Renal cortex interstitium (tissue), 11 donors: ENCODE results near the gene HTR7. TPM values are rescaled to one million over a fixed set of nuclear protein-coding genes. Genes with fewer than 3 reads are reported as not detected.
"Not testable (repeated sequence)": the region's sequence is repeated elsewhere in the genome, so short reads cannot be mapped to it uniquely, and the experiment has no call there.

Experiments used
- DNase-seq, 11 donors: peaks; one replicate each; pipeline ENCODE4 v3.0.0-alpha.2; 2013; ENCODE audit warnings: low read depth in 9 of 11, low spot score in 4 of 11; ENCODE audit errors: extremely low read depth in 1 of 11
- polyA plus RNA-seq, 3 donors: library from polyadenylated mRNA; unstranded; fragments of 120-200 nt; gene quantifications; one replicate each; pipeline ENCODE4 v1.2.1, GENCODE V29; 2013; ENCODE audit not compliant: insufficient read length in 3 of 3

Gene HTR7
- polyA plus RNA-seq, 3 donors: 0.50 to 0.88 (median 0.70) TPM

DNA sequence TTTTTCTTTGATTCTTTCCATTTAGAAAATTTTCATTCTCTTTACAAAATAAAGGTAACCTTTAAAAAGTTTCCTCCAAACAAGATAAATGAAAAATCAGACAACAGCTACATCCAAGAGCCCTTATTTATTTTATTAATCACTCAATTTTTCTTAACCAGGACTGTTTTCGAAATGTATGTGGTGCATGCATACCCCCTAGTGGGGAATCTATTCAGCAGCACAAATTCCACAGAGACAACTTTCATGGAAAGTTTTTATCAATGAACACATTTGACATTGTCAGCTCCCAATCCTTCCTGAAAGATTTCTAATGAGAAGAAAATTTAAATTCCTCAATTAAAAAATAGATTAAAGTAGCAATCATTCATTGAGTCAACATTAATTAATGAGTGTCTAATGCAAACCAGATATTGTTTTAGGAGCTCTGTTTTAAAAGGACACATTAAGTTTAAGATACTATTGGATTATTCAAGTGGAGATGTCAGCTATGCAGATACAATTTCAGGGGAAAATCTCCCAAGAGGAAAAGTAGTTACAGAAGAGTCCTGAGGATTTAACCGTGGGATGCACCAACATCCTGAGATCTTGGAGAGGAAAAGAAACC lies 5.2 kb upstream of the HTR7 start:
- DNase-seq: peak in 1 of 11 donors; percentile 13

DNA sequence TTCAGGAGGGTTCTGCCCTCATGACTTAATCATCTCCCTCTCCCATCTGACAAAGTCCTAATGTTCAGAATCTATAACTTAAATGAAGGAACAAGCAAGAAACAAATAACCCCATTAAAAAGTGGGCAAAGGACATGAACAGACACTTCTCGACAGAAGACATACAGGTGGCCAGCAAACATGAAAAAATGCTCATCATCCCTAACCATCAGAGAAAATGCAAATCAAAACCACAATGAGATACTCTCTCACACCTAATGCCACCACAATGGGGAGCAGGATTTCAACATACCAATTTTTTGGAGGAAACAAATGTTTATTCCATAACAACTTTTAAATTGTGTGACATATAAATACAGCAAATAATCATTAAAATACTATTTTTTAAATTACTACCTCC lies 3.0 kb upstream of the HTR7 start:
- DNase-seq: no peak

DNA sequence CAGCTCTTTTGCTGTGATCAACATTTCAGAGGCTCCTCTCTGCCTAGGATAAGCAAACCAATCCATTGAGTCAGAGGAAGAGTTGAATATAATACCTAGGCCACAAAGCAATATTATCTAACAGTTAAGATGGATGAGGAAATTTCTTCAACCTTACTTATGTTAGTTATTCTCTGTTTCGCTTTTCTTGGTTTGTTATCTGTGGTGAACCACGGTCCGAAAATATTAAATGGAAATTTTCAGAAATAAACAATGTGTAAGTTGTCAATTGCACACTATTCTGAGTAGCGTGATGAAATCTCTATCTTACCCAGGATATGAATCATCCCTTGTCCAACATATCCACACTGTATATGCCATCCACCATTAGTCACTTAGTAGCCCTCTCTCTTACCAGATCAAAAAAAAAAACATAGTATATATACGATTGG lies 1.5 kb upstream of the HTR7 start:
- DNase-seq: no peak

GRCh38 chr10:90858461-90858968 lies 676 bp upstream of the HTR7 start:
- no peak for DNase-seq

DNA sequence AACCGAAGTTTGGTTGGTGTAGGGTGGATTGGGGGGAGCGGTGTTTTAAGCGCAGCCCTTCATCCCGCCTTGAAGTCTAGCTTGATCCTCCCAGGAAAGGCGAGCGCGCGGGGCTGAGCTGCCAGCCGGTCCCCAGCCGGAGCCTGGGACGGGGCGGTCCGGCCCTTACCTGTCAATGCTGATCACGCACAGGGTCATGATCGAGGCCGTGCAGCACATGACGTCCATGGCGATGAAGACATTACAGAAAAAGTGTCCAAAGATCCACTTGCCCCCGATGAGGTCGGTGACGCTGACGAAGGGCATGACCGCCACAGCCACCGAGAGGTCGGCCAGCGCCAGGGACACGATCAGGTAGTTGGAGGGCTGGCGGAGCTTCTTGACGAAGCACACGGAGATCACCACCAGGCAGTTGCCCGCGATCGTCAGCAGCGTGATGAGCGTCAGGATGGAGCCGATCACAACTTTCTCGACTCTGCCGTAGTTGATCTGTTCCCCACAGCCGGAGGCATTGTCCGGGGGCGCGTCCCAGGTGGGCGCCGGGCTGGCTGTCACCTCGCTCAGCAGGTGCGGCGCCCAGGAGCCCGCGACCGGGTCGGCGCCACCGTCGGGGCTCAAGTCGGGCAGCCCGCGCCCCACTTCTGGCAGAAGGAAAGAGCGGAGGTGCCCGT lies 740 bp downstream of the HTR7 start:
- DNase-seq: no peak

- DNase-seq: no peak
Measured at GRCh38 chr10:90856261-90856660, 1.6 kb downstream of the HTR7 start.

- no peak for DNase-seq
Measured at GRCh38 chr10:90855126-90855525, 2.7 kb downstream of the HTR7 start.

DNA sequence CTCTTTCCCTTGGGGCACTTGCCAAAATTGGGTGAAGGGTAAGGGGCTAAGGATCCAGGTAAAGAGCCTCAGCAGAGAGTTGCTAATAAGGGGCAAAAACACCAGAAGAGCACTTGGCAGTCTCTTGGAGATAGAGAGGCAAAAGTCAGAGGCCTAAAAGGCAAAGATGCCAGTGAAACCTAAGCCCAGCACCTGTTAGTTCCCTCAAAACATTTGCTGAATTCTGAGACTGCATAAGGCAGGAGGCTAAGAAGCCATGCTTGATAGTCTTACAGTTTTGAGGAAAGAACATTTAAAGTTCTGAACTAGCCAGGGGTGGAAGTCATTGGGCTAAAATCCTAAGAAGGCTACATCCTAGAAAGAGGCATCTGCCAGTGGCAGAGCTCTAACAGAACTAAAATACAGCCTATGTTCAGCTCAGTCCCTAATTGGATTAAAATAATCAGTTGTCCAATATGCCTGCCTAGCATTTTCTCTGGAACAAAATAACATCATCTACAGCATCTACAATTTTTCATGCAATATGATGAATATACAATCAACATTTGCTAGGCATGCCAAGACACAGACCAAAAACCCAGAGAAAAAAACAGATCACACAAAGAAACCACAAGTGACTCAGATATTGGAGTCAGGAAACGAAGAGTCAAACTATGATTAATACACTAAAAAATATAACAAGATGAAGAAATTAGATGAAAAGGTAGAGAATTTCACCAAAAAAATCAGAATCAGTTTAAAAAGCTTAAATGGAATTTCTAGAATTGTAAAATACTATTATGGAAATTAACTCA lies 7.7 kb downstream of the HTR7 start:
- no peak for DNase-seq

- DNase-seq: no peak
Measured at GRCh38 chr10:90847436-90847835, 10.4 kb downstream of the HTR7 start.

GRCh38 chr10:90846746-90847145 lies 11.1 kb downstream of the HTR7 start:
- no peak for DNase-seq

GRCh38 chr10:90845726-90846125 lies 12.1 kb downstream of the HTR7 start:
- no peak for DNase-seq

DNA sequence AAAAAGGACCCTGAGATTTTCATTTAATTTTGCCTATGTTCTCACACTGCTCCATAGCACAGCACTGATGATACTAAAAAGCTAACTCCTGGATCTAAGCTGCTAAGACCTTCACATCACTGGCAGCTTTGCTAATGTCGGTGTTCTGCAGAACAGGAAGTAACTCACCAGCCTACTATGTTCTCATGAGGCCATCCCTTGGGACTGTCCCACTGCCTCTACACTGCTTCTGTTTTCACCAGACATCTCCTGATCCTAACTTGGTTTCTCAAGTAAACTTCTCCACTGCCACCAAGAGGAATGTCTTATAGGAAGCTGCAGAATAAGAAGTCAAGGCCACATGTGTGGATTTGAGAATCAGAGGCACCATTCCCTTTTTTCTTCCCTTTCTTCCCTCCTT lies 15.1 kb downstream of the HTR7 start:
- DNase-seq: no peak

DNA sequence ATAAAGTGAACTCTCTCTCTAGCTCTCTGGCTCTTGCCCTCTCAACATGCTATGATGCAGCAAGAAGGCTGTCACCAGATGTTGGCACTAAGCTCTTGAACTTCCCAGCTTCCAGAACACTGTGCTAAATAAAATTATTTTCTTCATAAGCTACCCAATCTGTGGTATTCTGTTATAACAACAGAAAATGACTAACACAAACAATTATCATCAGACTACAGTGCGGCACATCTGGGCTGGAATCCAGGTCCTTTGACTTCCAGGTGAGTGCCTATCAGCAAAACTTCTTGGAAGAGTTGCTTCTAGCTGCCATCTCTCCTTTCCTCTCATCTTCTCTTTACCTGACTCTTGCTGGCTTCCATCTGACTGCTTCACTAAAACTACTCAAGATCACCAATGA lies 20.4 kb downstream of the HTR7 start:
- DNase-seq: no peak

DNA sequence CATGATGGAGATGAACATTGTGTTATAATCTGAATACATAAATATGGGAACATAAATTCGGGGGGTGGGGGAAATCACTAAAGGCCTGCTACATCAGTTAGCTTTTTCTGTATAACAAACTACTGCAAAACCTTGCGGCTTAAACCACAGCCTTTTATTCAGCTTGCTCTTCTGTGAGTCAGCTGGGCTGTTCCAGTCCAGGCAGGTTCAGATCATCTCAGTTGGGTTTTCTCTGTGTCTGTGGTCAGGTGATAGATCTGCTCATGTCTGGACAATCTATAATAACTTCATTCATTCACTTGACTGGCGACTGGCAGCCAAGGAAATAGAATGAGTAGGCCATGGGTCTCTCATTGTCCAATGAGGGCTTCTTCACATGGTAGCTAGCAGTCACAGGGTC lies 23.5 kb downstream of the HTR7 start:
- no peak for DNase-seq

GRCh38 chr10:90832111-90832510 lies 25.7 kb downstream of the HTR7 start:
- no peak for DNase-seq

- DNase-seq: no peak
Measured at GRCh38 chr10:90822508-90822907, 35.3 kb downstream of the HTR7 start.

DNA sequence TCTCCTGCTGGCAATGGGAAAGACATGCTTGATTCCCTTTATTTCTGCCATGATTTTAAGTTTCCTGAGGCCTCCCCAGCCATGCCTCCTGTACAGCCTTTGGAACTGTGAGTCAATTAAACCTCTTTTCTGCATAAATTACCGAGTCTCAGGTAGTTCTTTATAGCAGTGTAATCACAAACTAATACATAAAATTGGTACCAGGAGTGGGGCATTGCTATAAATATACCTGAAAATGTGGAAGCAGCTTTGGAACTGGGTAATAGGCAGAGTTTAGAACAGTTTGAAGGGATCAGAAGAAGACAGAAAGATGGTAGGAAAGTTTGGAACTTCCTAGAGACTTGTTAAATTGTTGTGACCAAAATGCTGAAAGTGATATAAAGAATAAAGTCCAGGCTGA lies 36.0 kb downstream of the HTR7 start:
- not testable (repeated sequence) for DNase-seq

- no peak for DNase-seq
Measured at GRCh38 chr10:90819911-90820310, 37.9 kb downstream of the HTR7 start.

DNA sequence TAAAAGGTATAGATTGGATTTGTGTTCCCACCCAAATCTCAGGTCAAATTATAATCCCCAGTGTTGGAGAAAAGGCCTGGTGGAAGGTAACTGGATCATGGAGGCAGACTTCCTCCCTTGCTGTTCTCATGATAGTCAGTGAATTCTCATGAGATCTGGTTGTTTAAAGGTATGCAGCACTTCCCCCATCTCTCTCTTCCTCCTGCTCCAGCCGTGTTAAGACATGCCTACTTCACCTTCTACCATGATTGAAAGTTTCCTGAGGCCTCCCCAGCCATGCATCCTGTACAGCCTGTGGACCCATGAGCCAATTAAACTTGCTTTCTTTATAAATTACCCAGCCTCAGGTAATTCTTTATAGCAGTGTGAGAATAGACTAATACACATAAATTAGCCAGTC lies 39.1 kb downstream of the HTR7 start:
- DNase-seq: no peak
